Measurements from ENCODE around the gene SPATA16.

The SPATA16 gene

DNA sequence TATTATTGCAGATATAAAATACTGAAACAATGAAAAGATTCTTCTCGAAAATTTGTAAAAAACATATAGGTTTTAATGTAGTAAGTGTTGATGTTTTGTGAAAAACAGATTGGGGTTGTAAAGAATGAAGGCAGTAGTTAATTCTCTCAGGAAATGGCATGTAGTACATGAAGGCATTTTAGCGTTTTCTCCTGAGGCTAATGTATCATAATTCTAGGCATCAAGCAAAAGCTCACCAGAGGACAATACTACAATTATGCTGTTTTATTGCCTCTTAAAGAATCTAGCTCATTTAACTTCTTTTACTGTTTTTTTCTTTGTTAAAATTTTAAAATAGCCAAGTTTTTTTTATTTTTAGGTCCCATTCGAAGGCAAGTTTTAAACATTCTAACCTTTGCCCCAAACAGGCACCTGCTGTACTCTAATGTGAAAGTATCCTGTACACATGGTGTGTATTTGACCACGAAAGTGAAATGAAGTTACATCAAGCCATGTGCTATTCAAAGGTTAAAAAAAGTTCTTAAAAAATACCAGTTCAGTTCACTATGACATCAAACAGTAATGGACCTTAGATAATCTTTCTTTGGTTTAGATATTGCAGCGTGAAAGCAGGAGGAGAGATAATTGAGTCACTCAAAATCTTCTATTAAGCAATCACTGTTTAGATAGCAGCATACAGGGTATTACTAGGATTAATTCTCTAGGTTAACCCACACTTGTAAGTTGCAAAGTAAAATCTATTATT, 227.0 kb downstream of the SPATA16 start:
- Histone ChIP-seq H2AFZ (ENCODE audit: low read length) (no peak overlapping the region), H3F3A (ENCODE audit: insufficient read depth, low read length) (no peaks in the 10 kb centered on the region)

DNA sequence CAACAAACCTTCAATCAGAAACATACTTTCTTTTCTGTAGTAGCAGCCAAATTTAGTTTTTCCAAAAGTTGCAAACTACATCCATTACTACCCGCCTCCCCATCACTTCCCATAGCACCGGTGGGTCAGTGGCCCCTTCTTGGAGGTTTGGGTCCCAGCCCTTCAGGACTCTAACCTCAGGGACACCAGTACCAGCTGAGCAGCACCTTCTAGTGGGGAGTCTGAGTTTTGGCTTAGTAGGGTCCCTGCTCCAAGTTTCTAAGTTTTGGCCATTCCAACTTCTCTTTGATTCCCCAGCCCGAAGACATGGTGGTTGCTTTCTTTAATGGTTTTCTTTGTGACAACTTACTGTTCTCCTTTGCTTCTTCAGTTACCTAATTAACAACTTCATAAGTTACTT, 229.9 kb downstream of the SPATA16 start:
- Histone ChIP-seq H4K20me1 (ENCODE audit: insufficient read depth, low read length) (no peaks in the 10 kb centered on the region), H3K9me3 (replicated peaks; ENCODE audit: insufficient read depth, low read length) (no peaks in the 10 kb centered on the region), H3K36me3 (replicated peaks; ENCODE audit: insufficient read depth, low read length) (no peaks in the 10 kb centered on the region), H3K27ac (ENCODE audit: low read length) (no peak overlapping the region), H3F3A (ENCODE audit: insufficient read depth, low read length) (no peaks in the 10 kb centered on the region), H3K79me2 (ENCODE audit: low read length) (no peaks in the 10 kb centered on the region), H3K4me1 (ENCODE audit: low read length) (no peaks in the 10 kb centered on the region), H3K4me3 (ENCODE audit: low read length) (no peak overlapping the region), H3K9ac (ENCODE audit: low read length) (no peak overlapping the region), H3K4me2 (ENCODE audit: low read depth, low read length) (no peak overlapping the region), H3K9me2 (replicated peaks; ENCODE audit: insufficient read depth, low read length) (no peaks in the 10 kb centered on the region), H3K27me3 (replicated peaks; ENCODE audit: insufficient read depth, low read length) (no peaks in the 10 kb centered on the region), H2AFZ (ENCODE audit: low read length) (no peak overlapping the region)
- no peak for DNase-seq
- TF ChIP-seq EZH2 (optimal IDR thresholded peaks at IDR 0.05; ENCODE audit: low read depth, low read length) (no peak), EZH2phosphoT487 (IDR thresholded peaks at IDR 0.05; ENCODE audit: low read length) (no peak)
- TF ChIP-seq, protein P1, sequence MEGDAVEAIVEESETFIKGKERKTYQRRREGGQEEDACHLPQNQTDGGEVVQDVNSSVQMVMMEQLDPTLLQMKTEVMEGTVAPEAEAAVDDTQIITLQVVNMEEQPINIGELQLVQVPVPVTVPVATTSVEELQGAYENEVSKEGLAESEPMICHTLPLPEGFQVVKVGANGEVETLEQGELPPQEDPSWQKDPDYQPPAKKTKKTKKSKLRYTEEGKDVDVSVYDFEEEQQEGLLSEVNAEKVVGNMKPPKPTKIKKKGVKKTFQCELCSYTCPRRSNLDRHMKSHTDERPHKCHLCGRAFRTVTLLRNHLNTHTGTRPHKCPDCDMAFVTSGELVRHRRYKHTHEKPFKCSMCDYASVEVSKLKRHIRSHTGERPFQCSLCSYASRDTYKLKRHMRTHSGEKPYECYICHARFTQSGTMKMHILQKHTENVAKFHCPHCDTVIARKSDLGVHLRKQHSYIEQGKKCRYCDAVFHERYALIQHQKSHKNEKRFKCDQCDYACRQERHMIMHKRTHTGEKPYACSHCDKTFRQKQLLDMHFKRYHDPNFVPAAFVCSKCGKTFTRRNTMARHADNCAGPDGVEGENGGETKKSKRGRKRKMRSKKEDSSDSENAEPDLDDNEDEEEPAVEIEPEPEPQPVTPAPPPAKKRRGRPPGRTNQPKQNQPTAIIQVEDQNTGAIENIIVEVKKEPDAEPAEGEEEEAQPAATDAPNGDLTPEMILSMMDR (IDR thresholded peaks at IDR 0.05; ENCODE audit: low read length): no peak

More for the DNA sequence above, 227.0 kb downstream of the SPATA16 start:
- H3K27me3 ChIP-seq (replicated peaks; ENCODE audit: insufficient read depth, low read length): no peaks in the 10 kb centered on the region
- H3K9ac ChIP-seq (ENCODE audit: low read length): no peak overlapping the region
- H3K4me3 ChIP-seq (ENCODE audit: low read length): no peak overlapping the region
- no peak for TF ChIP-seq EZH2 (optimal IDR thresholded peaks at IDR 0.05; ENCODE audit: low read depth, low read length)
- TF ChIP-seq, protein P1 (IDR thresholded peaks at IDR 0.05; ENCODE audit: low read length): no peak
- TF ChIP-seq EZH2phosphoT487 (IDR thresholded peaks at IDR 0.05; ENCODE audit: low read length): no peak
- H3K4me2 ChIP-seq (ENCODE audit: low read depth, low read length): no peak overlapping the region
- H3K9me2 ChIP-seq (replicated peaks; ENCODE audit: insufficient read depth, low read length): no peaks in the 10 kb centered on the region
- peak; percentile 18 for DNase-seq
- no peaks in the 10 kb centered on the region for H3K9me3 ChIP-seq (replicated peaks; ENCODE audit: insufficient read depth, low read length)
- H3K36me3 ChIP-seq (replicated peaks; ENCODE audit: insufficient read depth, low read length): no peaks in the 10 kb centered on the region
- no peak overlapping the region for H3K27ac ChIP-seq (ENCODE audit: low read length)
- no peaks in the 10 kb centered on the region for H3K79me2 ChIP-seq (ENCODE audit: low read length)
- H4K20me1 ChIP-seq (ENCODE audit: insufficient read depth, low read length): no peaks in the 10 kb centered on the region
- H3K4me1 ChIP-seq (ENCODE audit: low read length): no peaks in the 10 kb centered on the region

DNA sequence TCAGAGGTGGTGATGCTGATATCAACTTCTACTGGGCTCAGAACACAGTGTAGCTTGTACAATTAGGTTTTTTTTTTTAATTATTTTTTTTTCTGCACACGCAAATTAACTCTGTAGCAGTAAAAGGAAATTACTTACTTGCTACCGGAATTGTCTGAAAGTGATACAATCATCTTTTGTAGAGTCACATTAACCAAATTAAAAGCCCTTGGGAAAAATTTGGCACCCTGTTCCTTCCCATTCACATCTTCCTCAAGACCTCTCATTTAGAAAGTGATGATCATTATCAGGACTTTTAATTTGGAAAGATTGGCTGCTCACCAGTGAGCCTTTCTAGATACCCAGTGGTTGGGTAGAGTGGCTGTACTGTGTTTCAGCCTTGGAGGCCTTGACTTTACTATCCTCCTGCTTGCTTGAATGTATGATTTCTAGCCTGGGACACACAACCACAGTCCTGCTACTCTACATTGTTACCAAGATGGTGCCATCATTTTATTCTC, 232.2 kb downstream of the SPATA16 start:
- no peaks in the 10 kb centered on the region for H3K9me3 ChIP-seq (replicated peaks; ENCODE audit: insufficient read depth, low read length)
- no peaks in the 10 kb centered on the region for H3K36me3 ChIP-seq (replicated peaks; ENCODE audit: insufficient read depth, low read length)
- no peaks in the 10 kb centered on the region for H3F3A ChIP-seq (ENCODE audit: insufficient read depth, low read length)
- H3K79me2 ChIP-seq (ENCODE audit: low read length): no peaks in the 10 kb centered on the region
- no peak overlapping the region for H2AFZ ChIP-seq (ENCODE audit: low read length)
- no peak overlapping the region for H3K27ac ChIP-seq (ENCODE audit: low read length)
- H4K20me1 ChIP-seq (ENCODE audit: insufficient read depth, low read length): no peaks in the 10 kb centered on the region
- DNase-seq: no peak
- TF ChIP-seq EZH2 (optimal IDR thresholded peaks at IDR 0.05; ENCODE audit: low read depth, low read length): no peak
- no peaks in the 10 kb centered on the region for H3K4me1 ChIP-seq (ENCODE audit: low read length)
- H3K4me3 ChIP-seq (ENCODE audit: low read length): no peak overlapping the region
- H3K4me2 ChIP-seq (ENCODE audit: low read depth, low read length): no peak overlapping the region
- H3K9ac ChIP-seq (ENCODE audit: low read length): no peak overlapping the region
- no peaks in the 10 kb centered on the region for H3K27me3 ChIP-seq (replicated peaks; ENCODE audit: insufficient read depth, low read length)
- no peaks in the 10 kb centered on the region for H3K9me2 ChIP-seq (replicated peaks; ENCODE audit: insufficient read depth, low read length)

DNA sequence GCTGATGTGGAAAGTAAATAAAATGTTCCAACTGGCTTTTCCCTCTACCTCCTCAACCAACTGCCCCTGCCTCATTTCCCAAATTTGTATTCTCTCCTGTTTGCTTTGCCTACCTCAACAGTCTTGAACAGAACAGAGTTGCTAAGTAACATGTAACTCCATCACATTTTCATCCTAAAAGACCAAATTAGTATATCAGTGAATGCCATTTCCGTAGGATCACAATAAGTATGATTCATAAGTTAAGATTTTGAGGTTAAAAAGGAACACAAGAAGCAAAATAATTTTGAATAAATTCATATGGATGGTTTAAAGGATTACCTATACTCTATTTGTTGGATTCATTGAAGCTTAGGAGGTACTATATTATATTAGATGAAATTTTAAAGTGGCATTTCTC, 235.6 kb downstream of the SPATA16 start:
- no peaks in the 10 kb centered on the region for H3F3A ChIP-seq (ENCODE audit: insufficient read depth, low read length)
- TF ChIP-seq EZH2 (optimal IDR thresholded peaks at IDR 0.05; ENCODE audit: low read depth, low read length): no peak
- TF ChIP-seq, protein P1 (IDR thresholded peaks at IDR 0.05; ENCODE audit: low read length): no peak
- no peak for TF ChIP-seq EZH2phosphoT487 (IDR thresholded peaks at IDR 0.05; ENCODE audit: low read length)
- H3K27me3 ChIP-seq (replicated peaks; ENCODE audit: insufficient read depth, low read length): no peaks in the 10 kb centered on the region
- H3K79me2 ChIP-seq (ENCODE audit: low read length): no peaks in the 10 kb centered on the region
- H3K9me3 ChIP-seq (replicated peaks; ENCODE audit: insufficient read depth, low read length): no peaks in the 10 kb centered on the region
- H3K27ac ChIP-seq (ENCODE audit: low read length): no peak overlapping the region
- no peaks in the 10 kb centered on the region for H3K9me2 ChIP-seq (replicated peaks; ENCODE audit: insufficient read depth, low read length)
- H2AFZ ChIP-seq (ENCODE audit: low read length): no peak overlapping the region
- H3K36me3 ChIP-seq (replicated peaks; ENCODE audit: insufficient read depth, low read length): no peaks in the 10 kb centered on the region
- no peak overlapping the region for H3K4me3 ChIP-seq (ENCODE audit: low read length)
- no peak overlapping the region for H3K4me2 ChIP-seq (ENCODE audit: low read depth, low read length)
- no peak overlapping the region for H3K9ac ChIP-seq (ENCODE audit: low read length)
- no peaks in the 10 kb centered on the region for H3K4me1 ChIP-seq (ENCODE audit: low read length)
- no peak for DNase-seq
- no peaks in the 10 kb centered on the region for H4K20me1 ChIP-seq (ENCODE audit: insufficient read depth, low read length)
